Omental fat pad (tissue), 4 donors: ENCODE results near the gene ZNF831. TPM values are rescaled to one million over a fixed set of nuclear protein-coding genes. Genes with fewer than 3 reads are reported as not detected.

Experiments
- ATAC-seq: fragments of 150-250 bp; one replicate; pipeline ENCODE4 v1.9.1; 2016; ENCODE audit warnings: mild to moderate bottlenecking, moderate library complexity; ENCODE audit not compliant: low FRiP score
- DNase-seq: peaks from one replicate; pipeline ENCODE4 v3.0.0-alpha.2; 2019; ENCODE audit warnings: low spot score
- CTCF ChIP-seq, 3 donors: fragments of 450-650 bp; IDR thresholded peaks; one replicate each; pipeline ENCODE4 v1.5.1; 2016 to 2017; ENCODE audit warnings: antibody characterized with exemption in 3 of 3, mild to moderate bottlenecking in 3 of 3, moderate library complexity in 2 of 3
- total RNA-seq, 4 donors: library from RNA; depleted of rRNA; stranded (reverse); fragments of >200 nt; gene quantifications; one replicate each; pipeline ENCODE4 v1.1.0, GENCODE V29; 2016

ZNF831 gene
- total RNA-seq, 4 donors from 2014 or later = 1.3 to 3.6 (median 2.0) TPM

DNA sequence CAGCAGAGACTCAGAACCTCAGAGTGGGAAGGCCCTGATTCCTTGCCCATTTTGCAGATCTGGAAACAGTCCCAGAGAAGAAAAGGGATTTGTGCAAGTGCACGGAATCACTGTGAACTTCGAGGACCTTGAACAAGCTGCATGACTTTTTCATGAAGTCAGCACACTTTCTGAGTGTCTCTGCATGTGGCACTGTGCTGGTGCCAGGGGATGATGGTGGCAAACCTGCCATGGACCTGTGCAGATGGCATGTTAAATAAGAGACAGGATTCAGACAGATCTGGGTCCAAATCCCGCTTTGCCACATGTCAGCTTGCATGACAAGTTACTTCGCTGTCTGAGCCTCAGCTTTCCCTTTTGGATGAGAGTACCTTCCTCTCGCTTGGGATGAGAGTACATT lies 26.8 kb downstream of the ZNF831 start:
- no peak for TF ChIP-seq CTCF (IDR thresholded peaks at IDR 0.05)
- no peak for DNase-seq
- ATAC-seq = no peak

GRCh38 chr20:59191036-59191755 lies 27.6 kb downstream of the ZNF831 start:
- no peak for TF ChIP-seq CTCF (IDR thresholded peaks at IDR 0.05)
- DNase-seq (no peak), ATAC-seq (no peak)

DNA sequence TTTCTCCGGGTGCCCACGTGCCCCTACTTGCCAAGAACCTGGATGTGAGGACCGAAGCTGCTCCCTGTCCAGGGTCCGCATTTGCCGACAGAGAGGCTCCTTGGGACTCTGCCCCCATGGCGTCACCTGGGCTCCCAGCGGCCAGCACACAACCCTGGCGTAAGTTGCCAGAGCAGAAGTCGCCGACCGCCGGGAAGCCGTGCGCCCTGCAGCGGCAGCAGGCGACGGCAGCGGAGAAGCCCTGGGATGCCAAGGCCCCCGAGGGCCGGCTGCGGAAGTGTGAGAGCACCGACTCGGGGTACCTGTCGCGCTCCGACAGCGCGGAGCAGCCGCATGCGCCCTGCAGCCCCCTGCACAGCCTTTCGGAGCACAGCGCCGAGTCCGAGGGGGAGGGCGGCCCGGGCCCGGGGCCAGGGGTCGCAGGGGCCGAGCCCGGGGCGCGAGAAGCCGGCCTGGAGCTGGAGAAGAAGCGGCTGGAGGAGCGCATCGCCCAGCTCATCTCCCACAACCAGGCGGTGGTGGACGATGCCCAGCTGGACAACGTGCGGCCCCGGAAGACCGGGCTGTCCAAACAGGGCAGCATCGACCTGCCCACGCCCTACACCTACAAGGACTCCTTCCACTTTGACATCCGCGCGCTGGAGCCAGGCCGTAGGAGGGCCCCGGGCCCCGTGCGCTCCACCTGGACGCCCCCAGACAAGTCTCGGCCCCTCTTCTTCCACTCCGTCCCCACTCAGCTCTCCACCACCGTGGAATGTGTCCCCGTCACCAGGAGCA lies 28.3 kb downstream of the ZNF831 start:
- DNase-seq = no peak
- TF ChIP-seq CTCF (IDR thresholded peaks at IDR 0.05) = no peak
- ATAC-seq = no peak

DNA sequence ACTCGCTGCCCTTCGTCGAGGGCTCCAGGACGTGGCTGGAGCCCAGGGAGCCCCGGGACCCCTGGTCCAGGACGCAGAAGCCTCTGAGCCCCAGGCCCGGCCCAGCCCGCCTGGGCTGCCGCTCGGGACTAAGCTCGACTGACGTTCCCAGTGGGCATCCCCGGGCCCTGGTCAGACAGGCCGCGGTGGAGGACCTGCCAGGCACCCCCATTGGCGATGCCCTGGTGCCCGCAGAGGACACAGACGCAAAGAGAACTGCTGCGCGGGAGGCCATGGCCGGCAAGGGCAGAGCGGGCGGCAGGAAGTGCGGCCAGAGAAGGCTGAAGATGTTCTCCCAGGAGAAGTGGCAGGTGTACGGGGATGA lies 28.9 kb downstream of the ZNF831 start:
- DNase-seq (no peak), ATAC-seq (no peak)
- no peak for TF ChIP-seq CTCF (IDR thresholded peaks at IDR 0.05)

GRCh38 chr20:59193325-59193724 lies 29.7 kb downstream of the ZNF831 start:
- DNase-seq (no peak), ATAC-seq (no peak)
- TF ChIP-seq CTCF (IDR thresholded peaks at IDR 0.05) = no peak

DNA sequence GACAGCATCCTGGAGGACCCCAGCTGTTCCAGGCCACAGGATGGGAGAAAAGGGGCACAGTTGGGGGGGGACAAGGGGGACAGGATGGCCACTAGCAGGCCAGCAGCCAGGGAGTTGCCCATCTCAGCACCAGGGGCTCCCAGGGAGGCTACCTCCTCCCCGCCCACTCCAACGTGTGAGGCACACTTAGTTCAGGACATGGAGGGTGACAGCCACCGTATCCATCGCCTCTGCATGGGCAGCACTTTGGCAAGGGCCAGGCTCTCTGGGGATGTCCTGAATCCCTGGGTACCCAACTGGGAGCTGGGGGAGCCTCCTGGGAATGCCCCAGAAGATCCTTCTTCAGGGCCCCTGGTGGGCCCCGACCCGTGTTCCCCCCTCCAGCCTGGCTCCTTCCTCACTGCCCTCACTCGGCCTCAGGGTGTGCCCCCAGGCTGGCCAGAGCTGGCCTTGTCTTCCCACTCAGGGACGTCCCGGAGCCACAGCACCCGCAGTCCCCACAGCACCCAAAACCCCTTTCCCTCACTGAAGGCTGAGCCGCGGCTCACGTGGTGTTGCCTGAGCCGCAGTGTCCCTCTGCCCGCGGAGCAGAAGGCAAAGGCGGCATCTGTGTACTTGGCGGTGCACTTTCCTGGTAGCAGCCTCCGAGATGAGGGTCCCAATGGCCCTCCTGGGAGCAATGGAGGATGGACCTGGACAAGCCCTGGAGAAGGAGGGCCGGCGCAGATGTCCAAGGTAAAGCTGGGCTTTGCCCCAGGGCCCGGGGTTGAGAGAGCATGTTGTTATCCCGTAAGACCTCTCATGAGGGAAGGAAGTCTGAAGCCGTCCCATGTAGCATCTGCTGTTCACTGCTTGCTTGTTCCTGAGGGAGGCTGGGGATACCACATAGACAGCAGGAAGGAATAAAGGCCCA lies 30.7 kb downstream of the ZNF831 start:
- DNase-seq = no peak
- ATAC-seq = no peak
- no peak for TF ChIP-seq CTCF (IDR thresholded peaks at IDR 0.05)
